H9 (cell line): ENCODE data around the gene MT4. TPM values are rescaled to one million over a fixed set of nuclear protein-coding genes. Genes with fewer than 3 reads are reported as not detected.

ENCODE experiments used
- DNase-seq: peaks from one replicate; pipeline ENCODE4 v3.0.0-alpha.2; 2017
- H2AFZ ChIP-seq: one replicate; pipeline ENCODE4 v1.6.1; 2013; ENCODE audit warnings: mild to moderate bottlenecking, low read length, control low read depth, moderate library complexity
- H2AK5ac ChIP-seq: 2 replicates; pipeline ENCODE4 v1.6.1; 2013; ENCODE audit warnings: low read length, control low read depth, mixed read lengths; ENCODE audit not compliant: insufficient read length
- H2BK120ac ChIP-seq: one replicate; pipeline ENCODE4 v1.6.1; 2013; ENCODE audit warnings: low read depth, mild to moderate bottlenecking, low read length, control low read depth, inconsistent platforms; ENCODE audit not compliant: poor library complexity, severe bottlenecking
- H2BK12ac ChIP-seq: 2 replicates; pipeline ENCODE4 v1.6.1; 2013; ENCODE audit warnings: low read length, control low read depth, mixed read lengths, low read depth; ENCODE audit not compliant: insufficient read length
- H2BK15ac ChIP-seq: 2 replicates; pipeline ENCODE4 v1.6.1; 2013; ENCODE audit warnings: low read depth, low read length, control low read depth
- H2BK20ac ChIP-seq: one replicate; pipeline ENCODE4 v1.6.1; 2013; ENCODE audit warnings: low read depth, mild to moderate bottlenecking, low read length, control low read depth, inconsistent platforms; ENCODE audit not compliant: poor library complexity, severe bottlenecking
- H2BK5ac ChIP-seq: 2 replicates; pipeline ENCODE4 v1.6.1; 2013; ENCODE audit warnings: low read length, control low read depth, mixed read lengths; ENCODE audit not compliant: insufficient read length
- H3K14ac ChIP-seq: 2 replicates; pipeline ENCODE4 v1.6.1; 2013; ENCODE audit warnings: low read length, control low read depth; ENCODE audit not compliant: insufficient read depth
- H3K18ac ChIP-seq: 2 replicates; pipeline ENCODE4 v1.6.1; 2013; ENCODE audit warnings: low read depth, mild to moderate bottlenecking, mixed read lengths, low read length, control low read depth; ENCODE audit not compliant: insufficient read length
- H3K23ac ChIP-seq: 2 replicates; pipeline ENCODE4 v1.6.1; 2013; ENCODE audit warnings: low read length, control low read depth, mixed read lengths, low read depth; ENCODE audit not compliant: insufficient read length
- H3K23me2 ChIP-seq: 2 replicates; pipeline ENCODE4 v1.6.1; 2013; ENCODE audit warnings: low read depth, mild to moderate bottlenecking, mixed read lengths, low read length, control low read depth; ENCODE audit not compliant: insufficient read length, poor library complexity, severe bottlenecking
- H3K27ac ChIP-seq: 2 replicates; pipeline ENCODE4 v1.5.1; 2013; ENCODE audit warnings: low read length, control low read depth, mixed read lengths, low read depth; ENCODE audit not compliant: insufficient read length
- H3K27me3 ChIP-seq: 2 replicates; pipeline ENCODE4 v1.6.1; 2013; ENCODE audit warnings: low read length, control low read depth, inconsistent platforms; ENCODE audit not compliant: insufficient read depth
- H3K4ac ChIP-seq: 2 replicates; pipeline ENCODE4 v1.6.1; 2013; ENCODE audit warnings: low read depth, mild to moderate bottlenecking, control low read depth, inconsistent platforms, low read length, moderate library complexity
- H3K4me1 ChIP-seq: 2 replicates; pipeline ENCODE4 v1.6.1; 2013; ENCODE audit warnings: low read length, control low read depth, inconsistent platforms; ENCODE audit not compliant: insufficient read depth
- H3K4me2 ChIP-seq: 2 replicates; pipeline ENCODE4 v1.6.1; 2013; ENCODE audit warnings: low read length, control low read depth, mixed read lengths; ENCODE audit not compliant: insufficient read length, insufficient read depth
- H3K56ac ChIP-seq: 2 replicates; pipeline ENCODE4 v1.6.1; 2013; ENCODE audit warnings: low read depth, mild to moderate bottlenecking, mixed read lengths, low read length, control low read depth; ENCODE audit not compliant: insufficient read length
- H3K79me1 ChIP-seq: 2 replicates; pipeline ENCODE4 v1.6.1; 2013; ENCODE audit warnings: low read depth, mild to moderate bottlenecking, moderate library complexity, low read length, control low read depth, inconsistent platforms; ENCODE audit not compliant: insufficient read depth, poor library complexity, severe bottlenecking
- H3K79me2 ChIP-seq: 2 replicates; pipeline ENCODE4 v1.6.1; 2013; ENCODE audit warnings: low read length, control low read depth, inconsistent platforms; ENCODE audit not compliant: insufficient read depth
- H3K9ac ChIP-seq: 2 replicates; pipeline ENCODE4 v1.6.1; 2013; ENCODE audit warnings: low read length, control low read depth, mixed read lengths; ENCODE audit not compliant: insufficient read length; ENCODE audit errors: extremely low read depth
- H3K9me3 ChIP-seq: one replicate; pipeline ENCODE4 v1.6.1; 2013; ENCODE audit warnings: low read depth, low read length, inconsistent platforms; ENCODE audit not compliant: control insufficient read depth
- H3T11ph ChIP-seq: one replicate; pipeline ENCODE4 v1.6.1; 2013; ENCODE audit warnings: mild to moderate bottlenecking, low read length, control low read depth, inconsistent platforms
- H4K20me1 ChIP-seq: one replicate; pipeline ENCODE4 v1.6.1; 2013; ENCODE audit not compliant: control insufficient read depth, insufficient read length, insufficient read depth
- H4K5ac ChIP-seq: 2 replicates; pipeline ENCODE4 v1.6.1; 2013; ENCODE audit warnings: low read depth, mild to moderate bottlenecking, mixed read lengths, low read length, control low read depth; ENCODE audit not compliant: insufficient read length
- H4K8ac ChIP-seq: replicated peaks from 2 replicates; pipeline ENCODE4 v1.6.1; 2013; ENCODE audit warnings: low read length, control low read depth, mixed read lengths, low read depth; ENCODE audit not compliant: insufficient read length
- H4K91ac ChIP-seq: 2 replicates; pipeline ENCODE4 v1.6.1; 2013; ENCODE audit warnings: low read depth, mild to moderate bottlenecking, moderate library complexity, mixed read lengths, low read length, control low read depth; ENCODE audit not compliant: insufficient read length
- H3K27ac Mint-ChIP-seq, 3 experiments: 2 replicates in 2 of 3; 3 replicates in 1 of 3; pipeline ENCODE4 v1.8.0; 2020 to 2021; ENCODE audit warnings: mixed read lengths in 3 of 3, mild to moderate bottlenecking in 1 of 3, moderate library complexity in 1 of 3
- H3K27me3 Mint-ChIP-seq: 2 replicates; pipeline ENCODE4 v1.8.0; 2021; ENCODE audit warnings: low read depth, mild to moderate bottlenecking, moderate library complexity, mixed read lengths
- H3K36me3 Mint-ChIP-seq, 3 experiments: 2 replicates in 2 of 3; 3 replicates in 1 of 3; pipeline ENCODE4 v1.8.0; 2020 to 2021; ENCODE audit warnings: low read depth in 3 of 3, mixed read lengths in 3 of 3; ENCODE audit not compliant: insufficient read depth in 1 of 3
- H3K4me1 Mint-ChIP-seq, 2 experiments: 2 replicates each; pipeline ENCODE4 v1.8.0; 2020; ENCODE audit warnings: mixed read lengths in 2 of 2
- H3K4me3 Mint-ChIP-seq, 2 experiments: 2 replicates in 1 of 2; 3 replicates in 1 of 2; pipeline ENCODE4 v1.8.0; 2020 to 2021; ENCODE audit warnings: mild to moderate bottlenecking in 2 of 2, mixed read lengths in 2 of 2, moderate library complexity in 1 of 2
- H3K9me3 Mint-ChIP-seq, 2 experiments: 2 replicates in 1 of 2; 3 replicates in 1 of 2; pipeline ENCODE4 v1.8.0; 2020; ENCODE audit warnings: mild to moderate bottlenecking in 2 of 2, mixed read lengths in 2 of 2, moderate library complexity in 1 of 2
- CTCF ChIP-seq: fragments of 200-600 bp; sonication (generic); conservative IDR thresholded peaks from 3 replicates; pipeline ENCODE4 v1.8.0; 2021; ENCODE audit warnings: antibody characterized with exemption, mild to moderate bottlenecking
- WGBS: extraction: QIAGEN DNeasy Blood & Tissue Kit; methylation state at CpG from one replicate; pipeline ENCODE4 v1.1.7; 2013; ENCODE audit warnings: missing lambda C conversion rate, low lambda C conversion rate, mixed read lengths; ENCODE audit not compliant: insufficient read length; ENCODE audit errors: extremely low coverage; 5-methylcytosine and 5-hydroxymethylcytosine counted together
- total RNA-seq: library from RNA; stranded (reverse); gene quantifications from 2 replicates; pipeline ENCODE4 v1.2.1, GENCODE V29; 2021

MT4 gene
- total RNA-seq, 1 experiment from 2014 or later = not detected

- H3K27me3 ChIP-seq = peaks cover 21% of the 10 kb centered on the region; the same call in 1 of the 2 replicates
- no CpG with 5 or more reads among the region's 21 CpGs for WGBS
These were observed 44.1 kb downstream of the MT4 start for GRCh38 chr16:56608876-56609462.

More at GRCh38 chr16:56608876-56609462, 44.1 kb downstream of the MT4 start:
- Histone ChIP-seq H3T11ph (no peak overlapping the region), H3K4me2 (peak overlapping the region; percentile 73), H2BK20ac (no peak overlapping the region), H3K18ac (no peak overlapping the region), H3K79me2 (no peaks in the 10 kb centered on the region), H4K20me1 (no peaks in the 10 kb centered on the region), H4K91ac (no peak overlapping the region), H2AFZ (no peak overlapping the region), H3K9ac (no peak overlapping the region), H3K23ac (no peak overlapping the region), H2BK15ac (no peak overlapping the region), H4K8ac (no peak overlapping the region), H3K56ac (no peak overlapping the region), H4K5ac (no peak overlapping the region), H2BK120ac (no peak overlapping the region), H2BK12ac (no peak overlapping the region), H3K14ac (no peak overlapping the region), H3K4ac (no peak overlapping the region), H3K79me1 (no peaks in the 10 kb centered on the region), H3K27ac (no peak overlapping the region), H2AK5ac (no peak overlapping the region), H3K23me2 (peaks cover 8% of the 10 kb centered on the region), H3K4me1 (peaks cover 6% of the 10 kb centered on the region; the same call in 1 of the 2 replicates), H3K9me3 (no peaks in the 10 kb centered on the region), H2BK5ac (no peak overlapping the region)
- DNase-seq = no peak
- H3K4me3 Mint-ChIP-seq = peak overlapping the region; percentile 65 to 84
- H3K27ac Mint-ChIP-seq = no peak overlapping the region
- H3K27me3 Mint-ChIP-seq = peaks cover 73% of the 10 kb centered on the region
- no peaks in the 10 kb centered on the region for H3K36me3 Mint-ChIP-seq
- no peaks in the 10 kb centered on the region for H3K9me3 Mint-ChIP-seq
- no peak for TF ChIP-seq CTCF
- peaks cover 29 to 38% of the 10 kb centered on the region in 2 experiments for H3K4me1 Mint-ChIP-seq
